Measurements from ENCODE around the gene FAM13C.

FAM13C gene

GRCh38 chr10:59314268-59314667 is 48.1 kb downstream of the FAM13C start:
- H3K27me3 ChIP-seq (ENCODE audit: insufficient read depth, low read length, poor library complexity) = no peaks in the 10 kb centered on the region
- no peak overlapping the region for H2BK15ac ChIP-seq (replicated peaks; ENCODE audit: low read depth)
- H3K4me3 ChIP-seq (ENCODE audit: low read length) = no peak overlapping the region
- H3K4me1 ChIP-seq (ENCODE audit: control insufficient read depth, low read depth, low read length) = no peaks in the 10 kb centered on the region
- no peaks in the 10 kb centered on the region for H3K79me1 ChIP-seq (ENCODE audit: low read length)
- no peak overlapping the region for H3K23ac ChIP-seq (ENCODE audit: low read length)
- no peak overlapping the region for H4K5ac ChIP-seq (ENCODE audit: low read length)
- no peaks in the 10 kb centered on the region for H3K79me2 ChIP-seq (ENCODE audit: control insufficient read depth, insufficient read depth, low read length)
- WGBS (ENCODE audit: extremely low coverage, insufficient coverage, low lambda C conversion rate) = no CpG with 5 or more reads among the region's 2 CpGs
- H3K56ac ChIP-seq (ENCODE audit: low read length) = no peak overlapping the region
- no peak overlapping the region for H3K4ac ChIP-seq (ENCODE audit: low read depth, low read length)
- no peak overlapping the region for H2BK120ac ChIP-seq (ENCODE audit: low read depth, low read length)
- no peak overlapping the region for H2BK5ac ChIP-seq (ENCODE audit: low read length)
- no peak overlapping the region for H3K18ac ChIP-seq (ENCODE audit: low read length)
- DNase-seq = no peak
- no peak overlapping the region for H3K9ac ChIP-seq (ENCODE audit: low read length)
- no peak overlapping the region for H2AK5ac ChIP-seq (ENCODE audit: low read length)
- H3K4me2 ChIP-seq (ENCODE audit: low read length) = no peak overlapping the region
- no peaks in the 10 kb centered on the region for H3K36me3 ChIP-seq (ENCODE audit: control insufficient read depth, insufficient read depth, low read length)
- H4K8ac ChIP-seq (ENCODE audit: low read depth, low read length) = no peak overlapping the region
- H3K27ac ChIP-seq (ENCODE audit: low read depth, low read length) = no peak overlapping the region

GRCh38 chr10:59312247-59312646 is 50.1 kb downstream of the FAM13C start:
- Histone ChIP-seq H2AK5ac (ENCODE audit: low read length) (no peak overlapping the region), H4K8ac (ENCODE audit: low read depth, low read length) (no peak overlapping the region), H3K4me2 (ENCODE audit: low read length) (no peak overlapping the region), H3K9ac (ENCODE audit: low read length) (no peak overlapping the region), H3K4me3 (ENCODE audit: low read length) (no peak overlapping the region), H3K79me1 (ENCODE audit: low read length) (no peaks in the 10 kb centered on the region), H2BK5ac (ENCODE audit: low read length) (no peak overlapping the region), H2BK120ac (ENCODE audit: low read depth, low read length) (no peak overlapping the region), H3K18ac (ENCODE audit: low read length) (no peak overlapping the region), H3K36me3 (ENCODE audit: control insufficient read depth, insufficient read depth, low read length) (no peaks in the 10 kb centered on the region), H3K4ac (ENCODE audit: low read depth, low read length) (no peak overlapping the region), H3K27ac (ENCODE audit: low read depth, low read length) (no peak overlapping the region), H3K23ac (ENCODE audit: low read length) (no peak overlapping the region), H2BK15ac (replicated peaks; ENCODE audit: low read depth) (no peak overlapping the region), H3K56ac (ENCODE audit: low read length) (no peak overlapping the region), H3K4me1 (ENCODE audit: control insufficient read depth, low read depth, low read length) (no peaks in the 10 kb centered on the region), H3K27me3 (ENCODE audit: insufficient read depth, low read length, poor library complexity) (no peaks in the 10 kb centered on the region), H3K79me2 (ENCODE audit: control insufficient read depth, insufficient read depth, low read length) (no peaks in the 10 kb centered on the region), H4K5ac (ENCODE audit: low read length) (no peak overlapping the region)
- no CpG with 5 or more reads among the region's 2 CpGs for WGBS (ENCODE audit: extremely low coverage, insufficient coverage, low lambda C conversion rate)
- DNase-seq = no peak

- Histone ChIP-seq H3K4me1 (ENCODE audit: control insufficient read depth, low read depth, low read length) (no peaks in the 10 kb centered on the region), H3K4me2 (ENCODE audit: low read length) (no peak overlapping the region), H3K27ac (ENCODE audit: low read depth, low read length) (no peak overlapping the region), H3K18ac (ENCODE audit: low read length) (no peak overlapping the region), H4K8ac (ENCODE audit: low read depth, low read length) (no peak overlapping the region), H3K56ac (ENCODE audit: low read length) (no peak overlapping the region), H3K36me3 (ENCODE audit: control insufficient read depth, insufficient read depth, low read length) (no peaks in the 10 kb centered on the region), H2BK15ac (replicated peaks; ENCODE audit: low read depth) (no peak overlapping the region), H3K4ac (ENCODE audit: low read depth, low read length) (no peak overlapping the region), H3K79me2 (ENCODE audit: control insufficient read depth, insufficient read depth, low read length) (no peaks in the 10 kb centered on the region), H2AK5ac (ENCODE audit: low read length) (no peak overlapping the region), H4K5ac (ENCODE audit: low read length) (no peak overlapping the region), H3K79me1 (ENCODE audit: low read length) (no peaks in the 10 kb centered on the region), H2BK120ac (ENCODE audit: low read depth, low read length) (no peak overlapping the region), H3K23ac (ENCODE audit: low read length) (no peak overlapping the region), H2BK5ac (ENCODE audit: low read length) (no peak overlapping the region), H3K9ac (ENCODE audit: low read length) (no peak overlapping the region), H3K4me3 (ENCODE audit: low read length) (no peak overlapping the region), H3K27me3 (ENCODE audit: insufficient read depth, low read length, poor library complexity) (no peaks in the 10 kb centered on the region)
- DNase-seq = no peak
Observed at GRCh38 chr10:59311025-59311424, 51.3 kb downstream of the FAM13C start.

- no peak overlapping the region for H3K9ac ChIP-seq (ENCODE audit: low read length)
- H4K5ac ChIP-seq (ENCODE audit: low read length) = no peak overlapping the region
- H3K18ac ChIP-seq (ENCODE audit: low read length) = no peak overlapping the region
- no peaks in the 10 kb centered on the region for H3K27me3 ChIP-seq (ENCODE audit: insufficient read depth, low read length, poor library complexity)
- no peak overlapping the region for H4K8ac ChIP-seq (ENCODE audit: low read depth, low read length)
- no peak overlapping the region for H2BK15ac ChIP-seq (replicated peaks; ENCODE audit: low read depth)
- H3K79me1 ChIP-seq (ENCODE audit: low read length) = no peaks in the 10 kb centered on the region
- no peak for DNase-seq
- no peaks in the 10 kb centered on the region for H3K36me3 ChIP-seq (ENCODE audit: control insufficient read depth, insufficient read depth, low read length)
- no peak overlapping the region for H3K4me2 ChIP-seq (ENCODE audit: low read length)
- H2AK5ac ChIP-seq (ENCODE audit: low read length) = no peak overlapping the region
- no peak overlapping the region for H3K23ac ChIP-seq (ENCODE audit: low read length)
- no peaks in the 10 kb centered on the region for H3K79me2 ChIP-seq (ENCODE audit: control insufficient read depth, insufficient read depth, low read length)
- no peak overlapping the region for H3K4me3 ChIP-seq (ENCODE audit: low read length)
- H2BK120ac ChIP-seq (ENCODE audit: low read depth, low read length) = no peak overlapping the region
- no peak overlapping the region for H2BK5ac ChIP-seq (ENCODE audit: low read length)
- H3K4me1 ChIP-seq (ENCODE audit: control insufficient read depth, low read depth, low read length) = no peaks in the 10 kb centered on the region
- H3K4ac ChIP-seq (ENCODE audit: low read depth, low read length) = no peak overlapping the region
- no peak overlapping the region for H3K56ac ChIP-seq (ENCODE audit: low read length)
- no CpG with 5 or more reads among the region's 3 CpGs for WGBS (ENCODE audit: extremely low coverage, insufficient coverage, low lambda C conversion rate)
- H3K27ac ChIP-seq (ENCODE audit: low read depth, low read length) = no peak overlapping the region
Observed at GRCh38 chr10:59310324-59310914, 51.9 kb downstream of the FAM13C start.

- Histone ChIP-seq H3K4ac (ENCODE audit: low read depth, low read length) (no peak overlapping the region), H2BK15ac (replicated peaks; ENCODE audit: low read depth) (no peak overlapping the region), H2BK120ac (ENCODE audit: low read depth, low read length) (no peak overlapping the region), H2BK5ac (ENCODE audit: low read length) (no peak overlapping the region), H3K9ac (ENCODE audit: low read length) (no peak overlapping the region), H2AK5ac (ENCODE audit: low read length) (no peak overlapping the region), H3K36me3 (ENCODE audit: control insufficient read depth, insufficient read depth, low read length) (no peaks in the 10 kb centered on the region), H3K27me3 (ENCODE audit: insufficient read depth, low read length, poor library complexity) (no peaks in the 10 kb centered on the region), H4K8ac (ENCODE audit: low read depth, low read length) (no peak overlapping the region), H3K18ac (ENCODE audit: low read length) (no peak overlapping the region), H4K5ac (ENCODE audit: low read length) (no peak overlapping the region), H3K4me3 (ENCODE audit: low read length) (no peak overlapping the region), H3K4me2 (ENCODE audit: low read length) (no peak overlapping the region), H3K4me1 (ENCODE audit: control insufficient read depth, low read depth, low read length) (peaks cover 1% of the 10 kb centered on the region), H3K79me2 (ENCODE audit: control insufficient read depth, insufficient read depth, low read length) (no peaks in the 10 kb centered on the region), H3K27ac (ENCODE audit: low read depth, low read length) (no peak overlapping the region), H3K23ac (ENCODE audit: low read length) (no peak overlapping the region), H3K56ac (ENCODE audit: low read length) (no peak overlapping the region), H3K79me1 (ENCODE audit: low read length) (no peaks in the 10 kb centered on the region)
- no CpG with 5 or more reads among the region's 2 CpGs for WGBS (ENCODE audit: extremely low coverage, insufficient coverage, low lambda C conversion rate)
- DNase-seq = no peak
Observed at GRCh38 chr10:59304521-59305097, 57.7 kb downstream of the FAM13C start.

GRCh38 chr10:59303018-59303417 is 59.3 kb downstream of the FAM13C start:
- peak; percentile 88 for DNase-seq

More at GRCh38 chr10:59303018-59303417, 59.3 kb downstream of the FAM13C start:
- Histone ChIP-seq H3K4me3 (ENCODE audit: low read length) (no peak overlapping the region), H3K56ac (ENCODE audit: low read length) (peak overlapping the region; percentile 60), H3K18ac (ENCODE audit: low read length) (no peak overlapping the region), H2BK5ac (ENCODE audit: low read length) (no peak overlapping the region), H3K23ac (ENCODE audit: low read length) (no peak overlapping the region), H3K27ac (ENCODE audit: low read depth, low read length) (no peak overlapping the region), H3K36me3 (ENCODE audit: control insufficient read depth, insufficient read depth, low read length) (no peaks in the 10 kb centered on the region), H3K9ac (ENCODE audit: low read length) (no peak overlapping the region), H2AK5ac (ENCODE audit: low read length) (no peak overlapping the region), H3K4me2 (ENCODE audit: low read length) (no peak overlapping the region), H2BK120ac (ENCODE audit: low read depth, low read length) (no peak overlapping the region), H3K4me1 (ENCODE audit: control insufficient read depth, low read depth, low read length) (peaks cover 1% of the 10 kb centered on the region), H3K4ac (ENCODE audit: low read depth, low read length) (no peak overlapping the region), H3K27me3 (ENCODE audit: insufficient read depth, low read length, poor library complexity) (no peaks in the 10 kb centered on the region), H3K79me2 (ENCODE audit: control insufficient read depth, insufficient read depth, low read length) (no peaks in the 10 kb centered on the region), H4K8ac (ENCODE audit: low read depth, low read length) (no peak overlapping the region), H3K79me1 (ENCODE audit: low read length) (no peaks in the 10 kb centered on the region), H2BK15ac (replicated peaks; ENCODE audit: low read depth) (no peak overlapping the region), H4K5ac (ENCODE audit: low read length) (no peak overlapping the region)
- no CpG with 5 or more reads among the region's 1 CpG for WGBS (ENCODE audit: extremely low coverage, insufficient coverage, low lambda C conversion rate)
